Breast epithelium (tissue), 3 donors: ENCODE results near the gene SORCS3.

ENCODE experiments used
- CTCF ChIP-seq, 3 donors: fragments of 450-650 bp; IDR thresholded peaks; one replicate each; pipeline ENCODE4 v1.5.1; 2016 to 2017; ENCODE audit warnings: antibody characterized with exemption in 3 of 3, mild to moderate bottlenecking in 3 of 3, moderate library complexity in 3 of 3
- POLR2A ChIP-seq: fragments of 450-650 bp; IDR thresholded peaks from one replicate; pipeline ENCODE4 v1.6.1; 2016; ENCODE audit warnings: antibody characterized with exemption, mild to moderate bottlenecking, moderate library complexity
- POLR2AphosphoS5 ChIP-seq, 3 donors: sonication (generic); formaldehyde crosslinking; IDR thresholded peaks; one replicate each; pipeline ENCODE4 v1.6.1; 2017; ENCODE audit warnings: antibody characterized with exemption in 3 of 3

- TF ChIP-seq CTCF (IDR thresholded peaks at IDR 0.05) (no peak), POLR2A (no peak), POLR2AphosphoS5 (IDR thresholded peaks at IDR 0.05) (no peak)
These were observed 256.6 kb downstream of the SORCS3 start for GRCh38 chr10:104897696-104898095.
